ENCODE measurements around the gene PTPRE. TPM values are rescaled to one million over a fixed set of nuclear protein-coding genes. Genes with fewer than 3 reads are reported as not detected.
A peak's percentile ranks its signal among the peaks of the same experiment; 100 is the strongest.

Gene PTPRE
- total and polyA plus RNA-seq, 7 donors = 0.48 to 4.5 (median 2.7) TPM

DNA sequence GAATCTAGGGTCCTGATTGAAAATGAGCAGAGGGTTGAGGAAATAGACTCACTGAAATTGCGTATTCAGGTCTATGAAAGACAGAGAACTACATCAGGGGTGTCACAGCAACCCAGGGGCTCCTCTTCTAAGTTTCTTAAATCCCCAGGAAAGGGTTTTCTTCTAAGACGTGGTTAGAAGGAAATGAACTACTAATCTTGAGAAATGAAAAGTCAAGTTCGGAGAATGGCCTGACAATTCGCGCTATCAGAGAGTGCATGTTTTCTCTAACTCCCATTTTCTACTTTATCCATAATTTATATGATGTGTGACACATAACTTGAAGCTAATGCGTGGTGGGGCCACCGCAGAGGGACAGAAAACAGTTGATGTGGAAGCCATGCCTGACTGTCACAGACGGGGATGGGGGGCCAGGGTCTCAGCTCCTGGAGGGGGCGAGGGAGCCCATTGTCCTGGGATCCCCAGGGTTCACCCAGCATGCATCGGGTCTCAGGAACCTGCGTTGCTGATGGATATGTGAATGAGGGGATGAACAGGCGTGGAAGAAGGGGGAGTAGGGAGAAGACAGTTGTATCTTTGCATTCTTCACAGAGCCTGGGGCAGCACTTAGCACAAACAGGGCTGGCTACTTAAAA, 86.3 kb downstream of the PTPRE start:
- intact Hi-C loops (cut with DNase I) = no loop called here
- Histone ChIP-seq H3K9me3 (no peaks in the 10 kb centered on the region), H3K36me3 (ENCODE audit: insufficient read depth in 1 of 2, low read depth in 1 of 2) (no peaks in the 10 kb centered on the region), H3K27ac (no peak overlapping the region), H3K4me1 (peaks cover 7% of the 10 kb centered on the region), H3K27me3 (ENCODE audit: insufficient read depth in 3 of 3, low read length in 2 of 3) (peaks cover 0 to 10% (median 0%) of the 10 kb centered on the region in 3 donors), H3K4me3 (no peak overlapping the region)
- WGBS, 3 donors = 93 to 98% (median 96%) methylated on average over 12 of the region's 12 CpGs
- ATAC-seq (no peak), DNase-seq (no peak)
- TF ChIP-seq CTCF (IDR thresholded peaks at IDR 0.05) = no peak

DNA sequence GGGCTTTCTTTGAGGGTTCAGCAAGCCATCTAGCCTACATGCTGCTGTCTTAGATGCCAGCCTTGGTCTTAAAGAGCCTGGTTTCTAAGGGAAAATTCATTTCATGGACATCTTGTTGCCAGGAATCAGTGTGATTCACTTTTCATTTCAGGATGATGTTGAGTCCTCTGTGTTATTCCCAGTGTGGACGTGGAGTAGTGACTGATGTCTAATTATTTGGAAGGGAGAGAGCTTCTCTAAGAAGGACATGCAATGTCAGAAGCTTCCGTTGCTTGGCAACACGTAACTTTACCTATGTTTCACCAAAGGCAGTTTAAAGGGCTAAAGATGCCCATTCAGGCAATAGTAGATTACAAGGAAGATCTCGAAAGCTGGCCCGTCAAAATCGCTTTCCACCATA, 89.0 kb downstream of the PTPRE start:
- Histone ChIP-seq H3K36me3 (ENCODE audit: insufficient read depth in 1 of 2, low read depth in 1 of 2) (no peaks in the 10 kb centered on the region), H3K27ac (no peak overlapping the region), H3K4me3 (no peak overlapping the region), H3K9me3 (no peaks in the 10 kb centered on the region), H3K4me1 (no peaks in the 10 kb centered on the region), H3K27me3 (ENCODE audit: insufficient read depth in 3 of 3, low read length in 2 of 3) (peaks cover 0 to 2% (median 0%) of the 10 kb centered on the region in 3 donors)
- intact Hi-C loops (cut with DNase I) = no loop called here
- 84 to 92% (median 87%) methylated on average over 6 of the region's 6 CpGs for WGBS, 3 donors
- no peak for ATAC-seq
- TF ChIP-seq CTCF (IDR thresholded peaks at IDR 0.05) = no peak
- no peak for DNase-seq

GRCh38 chr10:127996586-127996985, 89.7 kb downstream of the PTPRE start:
- TF ChIP-seq CTCF (IDR thresholded peaks at IDR 0.05) = no peak
- H3K27me3 ChIP-seq (ENCODE audit: insufficient read depth in 3 of 3, low read length in 2 of 3) = peaks cover 0 to 2% (median 0%) of the 10 kb centered on the region in 3 donors
- H3K9me3 ChIP-seq = no peaks in the 10 kb centered on the region
- WGBS, 3 donors = 48 to 76% (median 58%) methylated on average over 5 of the region's 5 CpGs
- ATAC-seq = peak in 3 of 4 donors; percentile 57 to 79 (median 61)
- H3K27ac ChIP-seq = no peak overlapping the region
- DNase-seq = peak; percentile 59 to 72
- intact Hi-C loops (cut with DNase I) = no loop called here
- no peaks in the 10 kb centered on the region for H3K36me3 ChIP-seq (ENCODE audit: insufficient read depth in 1 of 2, low read depth in 1 of 2)
- no peaks in the 10 kb centered on the region for H3K4me1 ChIP-seq
- H3K4me3 ChIP-seq = no peak overlapping the region

GRCh38 chr10:127997271-127997670, 90.4 kb downstream of the PTPRE start:
- DNase-seq = no peak
- no peaks in the 10 kb centered on the region for H3K9me3 ChIP-seq
- intact Hi-C loops (cut with DNase I) = no loop called here
- H3K4me1 ChIP-seq = no peaks in the 10 kb centered on the region
- no peak for TF ChIP-seq CTCF (IDR thresholded peaks at IDR 0.05)
- no peaks in the 10 kb centered on the region for H3K36me3 ChIP-seq (ENCODE audit: insufficient read depth in 1 of 2, low read depth in 1 of 2)
- ATAC-seq = no peak
- no peak overlapping the region for H3K4me3 ChIP-seq
- peaks cover 0 to 2% (median 0%) of the 10 kb centered on the region in 3 donors for H3K27me3 ChIP-seq (ENCODE audit: insufficient read depth in 3 of 3, low read length in 2 of 3)
- whole genome bisulfite sequencing, 3 donors = 41 to 51% (median 45%) methylated on average over 4 of the region's 4 CpGs
- H3K27ac ChIP-seq = no peak overlapping the region

- intact Hi-C loops (cut with DNase I) = no loop called here
- no peaks in the 10 kb centered on the region for H3K36me3 ChIP-seq (ENCODE audit: insufficient read depth in 1 of 2, low read depth in 1 of 2)
- no peaks in the 10 kb centered on the region for H3K4me1 ChIP-seq
- WGBS, 3 donors = 45 to 51% (median 46%) methylated on average over 8 of the region's 8 CpGs
- peak in 1 of 4 donors; percentile 27 for ATAC-seq
- H3K27ac ChIP-seq = no peak overlapping the region
- no peak for TF ChIP-seq CTCF (IDR thresholded peaks at IDR 0.05)
- H3K27me3 ChIP-seq (ENCODE audit: insufficient read depth in 3 of 3, low read length in 2 of 3) = peaks cover 0 to 2% (median 0%) of the 10 kb centered on the region in 3 donors
- no peak overlapping the region for H3K4me3 ChIP-seq
- DNase-seq = no peak
- no peaks in the 10 kb centered on the region for H3K9me3 ChIP-seq
These were observed 91.0 kb downstream of the PTPRE start for GRCh38 chr10:127997937-127998336.
